ENCODE measurements around the gene SUMF2.
"Not testable (repeated sequence)": the region's sequence is repeated elsewhere in the genome, so short reads cannot be mapped to it uniquely, and the experiment has no call there.

Gene SUMF2

DNA sequence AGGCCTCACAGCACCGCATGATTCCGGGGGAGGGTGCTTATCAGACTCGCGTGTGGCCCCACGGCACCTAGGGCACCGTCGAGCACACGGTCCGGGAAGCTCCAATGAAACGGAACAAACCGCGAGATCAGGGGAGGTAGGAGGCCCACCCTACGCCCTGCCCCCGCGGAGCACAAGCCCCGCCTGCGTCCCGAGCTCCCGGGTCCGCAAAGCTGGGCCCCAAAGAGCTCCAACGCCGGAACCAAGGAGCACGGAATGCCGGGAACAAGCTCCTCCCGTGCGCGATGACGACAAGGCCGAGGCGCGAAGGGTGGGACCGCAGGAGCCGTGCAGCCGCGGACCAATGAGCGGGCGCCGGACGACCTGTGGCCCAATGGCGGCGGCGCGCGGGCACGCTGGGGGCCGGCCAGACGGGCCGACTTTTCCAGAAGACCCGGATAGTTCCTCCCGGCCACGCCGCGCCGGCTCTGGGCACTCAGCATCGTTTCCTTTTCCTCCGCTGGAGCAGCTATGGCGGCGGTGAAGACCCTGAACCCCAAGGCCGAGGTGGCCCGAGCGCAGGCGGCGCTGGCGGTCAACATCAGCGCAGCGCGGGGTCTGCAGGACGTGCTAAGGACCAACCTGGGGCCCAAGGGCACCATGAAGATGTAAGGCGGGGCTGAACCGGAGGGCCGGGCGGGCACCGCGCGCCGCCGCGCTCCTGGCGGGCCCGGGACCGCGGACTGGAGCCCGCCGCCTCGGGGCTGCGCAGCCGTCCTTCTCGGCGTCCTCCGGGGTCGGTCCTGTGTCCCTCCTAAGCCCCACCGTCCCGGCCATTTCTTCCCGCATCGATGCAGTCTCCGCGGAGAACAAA, 12.5 kb upstream of the SUMF2 start, which contains the start of the genes CCT6A and PSPH:
Gene CCT6A (plus strand): TSS at position 427 of the 853 bp plus-strand sequence. CDS start 84 bp downstream, at position 511.
Gene PSPH (minus strand): TSS at position 106 of the 853 bp plus-strand sequence. CDS start 30,232 bp downstream, outside the sequence.
- TF ChIP-seq, protein P1, sequence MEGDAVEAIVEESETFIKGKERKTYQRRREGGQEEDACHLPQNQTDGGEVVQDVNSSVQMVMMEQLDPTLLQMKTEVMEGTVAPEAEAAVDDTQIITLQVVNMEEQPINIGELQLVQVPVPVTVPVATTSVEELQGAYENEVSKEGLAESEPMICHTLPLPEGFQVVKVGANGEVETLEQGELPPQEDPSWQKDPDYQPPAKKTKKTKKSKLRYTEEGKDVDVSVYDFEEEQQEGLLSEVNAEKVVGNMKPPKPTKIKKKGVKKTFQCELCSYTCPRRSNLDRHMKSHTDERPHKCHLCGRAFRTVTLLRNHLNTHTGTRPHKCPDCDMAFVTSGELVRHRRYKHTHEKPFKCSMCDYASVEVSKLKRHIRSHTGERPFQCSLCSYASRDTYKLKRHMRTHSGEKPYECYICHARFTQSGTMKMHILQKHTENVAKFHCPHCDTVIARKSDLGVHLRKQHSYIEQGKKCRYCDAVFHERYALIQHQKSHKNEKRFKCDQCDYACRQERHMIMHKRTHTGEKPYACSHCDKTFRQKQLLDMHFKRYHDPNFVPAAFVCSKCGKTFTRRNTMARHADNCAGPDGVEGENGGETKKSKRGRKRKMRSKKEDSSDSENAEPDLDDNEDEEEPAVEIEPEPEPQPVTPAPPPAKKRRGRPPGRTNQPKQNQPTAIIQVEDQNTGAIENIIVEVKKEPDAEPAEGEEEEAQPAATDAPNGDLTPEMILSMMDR (IDR thresholded peaks at IDR 0.05; ENCODE audit: low read depth, low read length): no peak
- peak; percentile 96 for DNase-seq (ENCODE audit: extremely low read depth, low read depth)

DNA sequence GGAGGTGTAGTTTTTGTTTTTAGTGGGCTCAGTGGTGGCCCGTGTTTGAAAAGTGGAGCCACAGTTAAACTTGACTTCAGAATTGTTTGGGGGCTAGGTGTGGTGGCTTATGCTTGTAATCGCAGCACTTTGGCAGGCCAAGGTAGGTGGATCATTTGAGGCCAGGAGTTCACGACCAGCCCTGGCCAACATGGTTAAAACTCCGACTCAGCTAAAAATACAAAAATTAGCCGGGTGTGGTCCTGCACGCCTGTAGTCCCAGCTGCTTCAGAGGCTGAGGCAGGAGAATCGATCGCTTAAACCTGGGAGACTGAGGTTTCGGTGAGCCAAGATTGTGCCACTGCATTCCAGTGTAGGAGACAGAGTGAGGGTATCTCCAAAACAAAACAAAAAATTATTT, 10.7 kb upstream of the SUMF2 start:
- no peak for DNase-seq (ENCODE audit: extremely low read depth, low read depth)
- TF ChIP-seq, protein P1 (IDR thresholded peaks at IDR 0.05; ENCODE audit: low read depth, low read length): no peak

DNA sequence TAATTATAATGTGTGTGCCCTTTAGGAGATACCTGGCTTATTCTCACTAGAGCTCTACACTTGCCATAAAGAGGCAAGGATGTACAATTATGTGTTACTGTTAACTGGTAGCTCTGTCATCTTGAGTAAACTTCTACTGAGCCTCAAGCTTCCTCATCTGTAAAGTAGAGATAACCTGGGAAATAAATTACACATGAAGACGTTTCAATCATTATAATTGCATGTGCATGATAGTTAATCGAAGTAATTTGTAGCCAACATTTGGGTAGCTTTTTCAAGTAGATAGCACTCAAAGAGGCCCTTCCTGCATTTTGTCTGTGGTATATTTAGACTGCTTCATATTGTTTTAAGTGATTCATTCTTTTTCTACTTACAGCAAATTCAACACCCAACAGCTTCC, 10.1 kb upstream of the SUMF2 start:
- TF ChIP-seq, protein P1 (IDR thresholded peaks at IDR 0.05; ENCODE audit: low read depth, low read length): no peak
- no peak for DNase-seq (ENCODE audit: extremely low read depth, low read depth)

DNA sequence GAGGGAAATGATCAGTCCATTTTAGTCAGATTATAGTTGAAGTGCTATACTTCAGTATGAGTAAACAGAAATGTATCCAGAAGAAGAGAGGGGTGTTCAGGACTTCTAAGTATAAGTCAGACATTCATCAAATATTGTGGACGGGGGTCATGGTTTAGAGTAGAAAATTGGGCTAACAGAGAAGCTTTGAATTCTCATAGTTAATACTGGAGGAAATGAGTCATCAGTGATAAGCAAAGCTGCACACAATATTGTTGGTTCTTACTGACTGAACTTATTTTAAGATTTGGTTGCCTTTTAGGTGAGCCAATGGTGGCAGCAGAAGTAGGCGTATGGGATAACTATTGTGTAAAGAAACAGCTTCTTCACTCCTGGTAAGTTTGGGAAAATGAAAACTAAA, 1.7 kb upstream of the SUMF2 start:
- TF ChIP-seq, protein P1 (IDR thresholded peaks at IDR 0.05; ENCODE audit: low read depth, low read length): no peak
- DNase-seq (ENCODE audit: extremely low read depth, low read depth): no peak

DNA sequence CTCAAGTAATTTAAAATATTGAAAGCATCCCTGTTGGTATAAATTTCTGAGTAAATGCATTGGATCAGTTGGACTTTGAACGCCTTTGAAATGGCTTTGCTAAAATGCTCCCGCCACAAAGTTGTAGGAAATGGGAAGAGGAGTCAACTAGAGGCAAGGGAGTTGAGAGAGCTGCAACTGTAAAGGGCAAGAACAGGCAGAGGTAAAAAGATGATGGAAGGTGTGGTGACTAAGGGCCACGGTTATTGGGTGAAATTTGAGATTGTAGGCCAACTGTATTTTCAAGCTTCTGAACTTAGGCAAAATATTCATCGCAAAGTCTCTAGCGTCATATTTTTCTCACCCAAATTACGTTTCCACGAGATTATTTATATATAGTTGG, 595 bp upstream of the SUMF2 start:
- DNase-seq (ENCODE audit: extremely low read depth, low read depth): no peak
- TF ChIP-seq, protein P1 (IDR thresholded peaks at IDR 0.05; ENCODE audit: low read depth, low read length): no peak

DNA sequence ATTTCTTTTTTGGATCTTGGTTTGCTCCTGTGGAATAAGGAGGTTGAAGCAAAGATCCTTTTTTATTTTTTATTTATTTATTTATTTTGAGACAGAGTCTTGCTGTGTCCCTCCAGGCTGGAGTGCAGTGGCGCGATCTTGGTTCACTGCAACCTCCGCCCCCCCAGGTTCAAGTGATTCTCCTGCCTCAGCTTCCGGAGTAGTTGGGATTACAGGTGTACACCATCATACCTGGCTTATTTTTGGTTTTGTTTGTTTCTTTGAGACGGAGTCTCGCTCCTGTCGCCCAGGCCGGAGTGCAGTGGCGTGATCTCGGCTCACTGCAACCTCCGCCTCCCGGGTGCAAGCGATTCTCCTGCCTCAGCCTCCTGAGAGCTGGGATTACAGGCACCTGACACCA, 2.3 kb downstream of the SUMF2 start:
- DNase-seq (ENCODE audit: extremely low read depth, low read depth): not testable (repeated sequence)

DNA sequence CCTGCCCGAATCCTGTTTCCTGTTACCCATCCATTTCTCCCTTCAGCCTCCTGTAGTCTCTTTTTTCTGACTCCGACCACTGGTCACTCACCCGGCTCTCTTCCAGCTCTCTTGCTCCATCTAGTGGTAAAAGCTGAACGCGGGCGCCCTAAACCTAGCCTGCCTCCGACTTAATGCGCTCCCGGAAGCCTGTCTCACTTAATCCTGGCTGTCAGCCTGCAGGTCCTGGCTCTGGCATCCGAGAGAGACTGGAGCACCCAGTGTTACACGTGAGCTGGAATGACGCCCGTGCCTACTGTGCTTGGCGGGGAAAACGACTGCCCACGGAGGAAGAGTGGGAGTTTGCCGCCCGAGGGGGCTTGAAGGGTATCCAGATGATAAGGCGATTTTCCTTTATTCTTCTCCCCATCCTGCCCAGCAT, 10.3 kb downstream of the SUMF2 start:
- TF ChIP-seq, protein P1 (IDR thresholded peaks at IDR 0.05; ENCODE audit: low read depth, low read length): peak; percentile 96
- DNase-seq (ENCODE audit: extremely low read depth, low read depth): peak; percentile 52

Measured in AG09319 (cell line).